Measurements from ENCODE around the gene SEMA5B. TPM values are rescaled to one million over a fixed set of nuclear protein-coding genes. Genes with fewer than 3 reads are reported as not detected.

The SEMA5B gene
- total and polyA plus RNA-seq, 9 of the 15 experiments (the other 6 are each of a cell fraction or from before 2014, with no cell fraction given): not detected

DNA sequence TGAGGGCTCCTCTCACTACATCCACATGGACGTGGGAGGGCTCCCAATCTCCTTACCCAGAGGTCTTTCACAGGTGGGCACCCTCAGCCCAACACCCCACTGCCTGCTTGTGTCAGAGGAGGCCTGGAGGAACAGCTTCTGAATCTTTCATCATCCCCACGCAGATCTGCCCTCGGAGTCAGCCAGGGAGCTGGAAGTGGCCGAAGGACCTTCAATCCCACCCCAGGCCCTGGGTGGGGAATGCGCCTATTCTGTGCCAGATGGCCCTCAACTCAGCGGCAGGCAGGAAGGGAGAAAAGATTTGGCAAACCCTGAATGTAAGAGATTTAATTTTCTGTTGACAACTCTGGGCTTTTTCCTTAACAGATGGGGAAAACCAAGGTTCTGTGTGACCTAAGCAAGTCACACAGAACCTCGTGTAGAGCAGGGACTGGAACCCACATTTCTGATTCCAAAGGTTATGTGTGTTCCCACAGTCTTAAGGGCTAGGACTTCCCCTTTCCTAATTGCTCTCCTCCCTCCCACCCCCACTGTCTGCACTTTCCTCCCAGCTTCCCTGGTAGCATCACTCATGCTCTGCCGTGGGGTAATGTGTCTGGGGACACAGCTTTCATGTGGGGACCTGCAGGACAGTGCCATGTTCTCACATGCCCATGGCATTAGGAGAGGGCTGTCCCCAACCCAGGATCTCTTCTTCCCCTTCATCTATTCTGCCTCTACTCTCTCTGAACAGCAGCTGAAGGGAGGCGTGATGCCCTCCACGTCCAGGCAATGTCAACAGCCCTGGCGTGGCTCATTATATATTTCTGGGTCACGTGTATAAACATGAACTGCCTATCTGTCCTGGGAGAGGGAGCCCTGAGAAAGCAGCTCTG lies 98.1 kb downstream of the SEMA5B start:
- Histone ChIP-seq H3K27me3 (ENCODE audit: control insufficient read depth in 2 of 2, insufficient read depth in 2 of 2, low read length in 2 of 2) (peaks cover 16 to 49% of the 10 kb centered on the region in 2 experiments; a peak in 3 of 5 replicates), H2AFZ (ENCODE audit: low read depth, low read length) (no peak overlapping the region), H3K79me2 (ENCODE audit: control insufficient read depth, insufficient read depth, low read length) (no peaks in the 10 kb centered on the region), H3K36me3 (ENCODE audit: control insufficient read depth, insufficient read depth, low read length) (no peaks in the 10 kb centered on the region), H3K4me1 (replicated peaks in 1 of 2; ENCODE audit: control insufficient read depth in 2 of 2, insufficient read depth in 2 of 2, low read length in 2 of 2) (no peaks in the 10 kb centered on the region; a peak in 1 of 5 replicates), H3K9ac (ENCODE audit: insufficient read depth in 1 of 2, low read depth in 2 of 2, low read length in 2 of 2) (no peak overlapping the region), H3K4me2 (ENCODE audit: insufficient read depth, low read length) (no peak overlapping the region), H3K9me1 (ENCODE audit: control insufficient read depth, insufficient read depth, low read length) (no peaks in the 10 kb centered on the region), H3K4me3 (no peak overlapping the region), H3K27ac (ENCODE audit: extremely low read depth, low read depth, low read length) (no peak overlapping the region), H3K9me3 (replicated peaks; ENCODE audit: control insufficient read depth, insufficient read depth, low read depth, low read length) (no peaks in the 10 kb centered on the region), H4K20me1 (replicated peaks; ENCODE audit: control insufficient read depth, insufficient read depth, low read length) (no peaks in the 10 kb centered on the region)
- POLR2A ChIA-PET: interaction anchor here (0.6 to 1.1 kb wide), 2 partner anchors 8 to 373 kb away, joined by 3 read pairs; no protein-coding TSS in a partner anchor
- WGBS (ENCODE audit: insufficient coverage, low coverage, missing lambda C conversion rate): 5% methylated on average over 7 of the region's 12 CpGs
- intact Hi-C loops (cut with micrococcal nuclease) (loop anchor here (10.0 kb wide), 1 partner anchor 175 kb away; no protein-coding TSS in a partner anchor), in situ Hi-C loops (cut with MboI) (no loop called here)
- no peak for FAIRE-seq
- no peak for ATAC-seq
- no peak for TF ChIP-seq NR3C1 (CRISPR knock-in tag; IDR thresholded peaks at IDR 0.05)
- TF ChIP-seq FOXK2 (conservative IDR thresholded peaks at IDR 0.05 in 1 of 2, IDR thresholded peaks at IDR 0.05 in 1 of 2; ENCODE audit: low read depth in 2 of 2): no peak
- TF ChIP-seq SPI1 (IDR thresholded peaks at IDR 0.05; ENCODE audit: borderline replicate concordance, low read depth, low read length): 0 out of 2 replicates have a peak, but pooled peaks have one; percentile 18
- CTCF ChIA-PET (ENCODE audit: low intra/inter-chr PET ratio): no interaction called here
- no peak for DNase-seq (ENCODE audit: extremely low read depth in 1 of 4, low spot score in 3 of 4)
- BruUV-seq (replicated peaks): no TSS peak

All from K562 (cell line).